Activated CD4-positive, alpha-beta T cell treated with anti-CD3 and anti-CD28 coated beads, Interleukin-2, amount 10 ng/mL, durations not matched to agents 7 days and 5 days (primary cell): ENCODE measurements around the gene GLB1L2. TPM values are rescaled to one million over a fixed set of nuclear protein-coding genes. Genes with fewer than 3 reads are reported as not detected.
A peak's percentile ranks its signal among the peaks of the same experiment; 100 is the strongest.
"Not testable (repeated sequence)": the region's sequence is repeated elsewhere in the genome, so short reads cannot be mapped to it uniquely, and the experiment has no call there.

Experiments
- CTCF ChIA-PET: fragments of 350-600 bp; sonication (Branson Sonifier 250); formaldehyde crosslinking; loops from one replicate; lab custom pipeline; 2021; ENCODE audit warnings: antibody characterized with exemption; lab: Charles Lee
- POLR2A ChIA-PET: fragments of 350-600 bp; sonication (Branson Sonifier 250); formaldehyde crosslinking; loops from one replicate; lab custom pipeline; 2021; ENCODE audit warnings: antibody characterized with exemption; lab: Charles Lee
- DNase-seq: peaks from one replicate; pipeline ENCODE4 v3.0.0-alpha.2; 2020
- H3K27ac Mint-ChIP-seq: one replicate; pipeline ENCODE4 v1.8.0; 2021; ENCODE audit warnings: mild to moderate bottlenecking, moderate library complexity, mixed read lengths
- H3K27me3 Mint-ChIP-seq: one replicate; pipeline ENCODE4 v1.8.0; 2021; ENCODE audit warnings: mixed read lengths
- H3K36me3 Mint-ChIP-seq: one replicate; pipeline ENCODE4 v1.8.0; 2021; ENCODE audit warnings: low read depth, mixed read lengths
- H3K4me1 Mint-ChIP-seq: one replicate; pipeline ENCODE4 v1.8.0; 2021; ENCODE audit warnings: mixed read lengths
- H3K4me3 Mint-ChIP-seq: one replicate; pipeline ENCODE4 v1.8.0; 2021; ENCODE audit warnings: mild to moderate bottlenecking, moderate library complexity, mixed read lengths
- H3K9me3 Mint-ChIP-seq: one replicate; pipeline ENCODE4 v1.8.0; 2021; ENCODE audit warnings: mixed read lengths
- total RNA-seq, 2 experiments: library from RNA; stranded (reverse); gene quantifications; one replicate each; pipeline ENCODE4 v1.2.3, GENCODE V29; 2021

GLB1L2 gene, protein sequence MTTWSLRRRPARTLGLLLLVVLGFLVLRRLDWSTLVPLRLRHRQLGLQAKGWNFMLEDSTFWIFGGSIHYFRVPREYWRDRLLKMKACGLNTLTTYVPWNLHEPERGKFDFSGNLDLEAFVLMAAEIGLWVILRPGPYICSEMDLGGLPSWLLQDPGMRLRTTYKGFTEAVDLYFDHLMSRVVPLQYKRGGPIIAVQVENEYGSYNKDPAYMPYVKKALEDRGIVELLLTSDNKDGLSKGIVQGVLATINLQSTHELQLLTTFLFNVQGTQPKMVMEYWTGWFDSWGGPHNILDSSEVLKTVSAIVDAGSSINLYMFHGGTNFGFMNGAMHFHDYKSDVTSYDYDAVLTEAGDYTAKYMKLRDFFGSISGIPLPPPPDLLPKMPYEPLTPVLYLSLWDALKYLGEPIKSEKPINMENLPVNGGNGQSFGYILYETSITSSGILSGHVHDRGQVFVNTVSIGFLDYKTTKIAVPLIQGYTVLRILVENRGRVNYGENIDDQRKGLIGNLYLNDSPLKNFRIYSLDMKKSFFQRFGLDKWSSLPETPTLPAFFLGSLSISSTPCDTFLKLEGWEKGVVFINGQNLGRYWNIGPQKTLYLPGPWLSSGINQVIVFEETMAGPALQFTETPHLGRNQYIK
- 1 to 10 TPM; 1.6 to 2.4 TPM for total RNA-seq

DNA sequence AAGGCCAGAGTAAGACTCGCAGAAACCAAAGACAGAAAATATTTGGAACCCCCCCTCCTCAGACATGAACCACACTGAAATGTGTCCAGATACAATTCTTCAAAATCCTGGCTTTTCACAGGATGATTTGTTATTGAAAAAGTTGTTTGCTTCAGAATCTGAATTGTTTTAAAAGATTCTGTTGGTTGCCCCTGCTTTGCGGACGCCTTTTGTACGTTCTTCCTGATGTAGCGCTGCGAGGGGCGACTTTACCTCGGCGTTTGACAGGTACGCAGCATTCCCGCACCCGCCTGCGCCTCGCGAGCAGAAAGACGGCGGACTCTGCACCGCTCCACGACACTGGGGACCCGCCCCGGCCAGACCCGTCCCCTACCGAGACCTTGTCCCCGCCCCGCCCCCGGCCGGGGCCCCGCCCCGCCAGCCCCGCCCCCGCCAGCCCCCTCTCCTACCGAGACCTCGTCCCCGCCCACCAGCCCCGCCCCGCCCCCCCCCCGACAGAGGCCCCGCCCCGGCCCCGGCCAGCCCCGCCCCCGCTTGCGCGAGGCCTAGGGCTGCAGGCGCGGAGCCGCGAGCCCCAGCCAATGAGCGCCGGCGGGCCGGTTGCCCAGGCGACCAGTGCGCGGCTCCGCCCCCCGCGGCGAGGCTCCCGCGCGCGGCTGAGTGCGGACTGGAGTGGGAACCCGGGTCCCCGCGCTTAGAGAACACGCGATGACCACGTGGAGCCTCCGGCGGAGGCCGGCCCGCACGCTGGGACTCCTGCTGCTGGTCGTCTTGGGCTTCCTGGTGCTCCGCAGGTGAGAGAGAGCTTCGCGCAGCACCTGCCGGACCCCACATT is at the start of gene GLB1L2:
TSS of gene GLB1L2 (plus strand) at position 635 of the 835 bp plus-strand sequence. CDS start at position 709, 74 bp downstream.
- Mint-ChIP-seq H3K27me3 (peaks cover 37% of the 10 kb centered on the region), H3K9me3 (no peaks in the 10 kb centered on the region), H3K36me3 (no peaks in the 10 kb centered on the region), H3K4me3 (peak within 1 kb of the TSS; percentile 78), H3K4me1 (peaks cover 12% of the 10 kb centered on the region), H3K27ac (no peak within 1 kb of the TSS)
- peak; percentile 80 for DNase-seq
- CTCF ChIA-PET: no interaction called here
- POLR2A ChIA-PET: no interaction called here

DNA sequence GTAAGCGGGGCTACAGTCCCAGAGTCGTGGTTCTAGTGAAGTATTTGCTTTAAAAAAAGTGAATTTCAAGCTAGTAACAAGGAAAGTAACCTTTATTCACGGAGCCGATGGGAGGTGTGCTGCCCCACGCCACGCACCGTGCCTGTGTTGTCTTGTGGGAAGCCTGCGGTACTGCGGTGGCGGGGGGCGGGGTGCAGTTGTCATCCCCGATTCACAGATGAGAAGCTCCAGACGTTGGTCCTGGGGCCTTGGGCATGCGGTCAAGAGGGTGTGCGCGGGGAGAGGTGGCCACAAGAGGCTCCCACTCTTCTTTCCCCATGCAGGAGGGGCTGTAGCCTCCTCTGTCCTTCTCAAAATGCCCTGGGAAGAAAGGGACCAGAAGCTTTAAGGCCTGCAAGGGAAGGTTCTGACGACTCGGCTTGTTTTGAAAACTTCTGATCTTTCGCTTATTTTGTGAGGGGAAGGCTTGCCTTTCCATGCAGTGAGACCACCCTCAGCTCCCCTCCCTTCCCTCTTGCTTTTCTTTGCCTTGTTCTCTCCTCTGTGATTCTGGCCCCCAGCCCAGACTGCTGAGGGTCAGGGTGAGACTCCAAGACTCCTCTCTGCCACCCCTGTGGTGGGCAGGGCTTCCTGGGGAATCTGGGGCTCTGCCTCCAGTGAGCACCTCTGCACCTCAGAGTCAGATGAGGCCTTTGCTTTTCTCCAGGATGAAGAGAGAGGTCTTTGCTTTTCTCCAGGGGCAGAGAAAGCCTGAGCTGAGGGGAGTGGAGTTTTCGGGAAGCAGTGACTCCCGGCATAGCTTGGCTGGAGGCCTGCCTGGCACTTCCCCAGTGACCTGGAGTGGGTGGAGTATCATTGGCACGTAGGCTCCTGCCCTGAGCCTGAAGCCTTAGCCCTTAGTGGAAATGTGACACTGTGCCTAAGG is 49.4 kb upstream of the GLB1L2 start:
- no peaks in the 10 kb centered on the region for H3K9me3 Mint-ChIP-seq
- H3K27me3 Mint-ChIP-seq: no peaks in the 10 kb centered on the region
- CTCF ChIA-PET: interaction anchor here (0.8 kb wide), 1 partner anchor 9 kb away, joined by 3 read pairs; no protein-coding TSS in a partner anchor
- POLR2A ChIA-PET: interaction anchor here (0.6 kb wide), 1 partner anchor 1610 kb away, joined by 3 read pairs; no protein-coding TSS in a partner anchor
- H3K36me3 Mint-ChIP-seq: peaks cover 15% of the 10 kb centered on the region
- no peak overlapping the region for H3K27ac Mint-ChIP-seq
- peaks cover 4% of the 10 kb centered on the region for H3K4me1 Mint-ChIP-seq
- DNase-seq: no peak
- no peak overlapping the region for H3K4me3 Mint-ChIP-seq

DNA sequence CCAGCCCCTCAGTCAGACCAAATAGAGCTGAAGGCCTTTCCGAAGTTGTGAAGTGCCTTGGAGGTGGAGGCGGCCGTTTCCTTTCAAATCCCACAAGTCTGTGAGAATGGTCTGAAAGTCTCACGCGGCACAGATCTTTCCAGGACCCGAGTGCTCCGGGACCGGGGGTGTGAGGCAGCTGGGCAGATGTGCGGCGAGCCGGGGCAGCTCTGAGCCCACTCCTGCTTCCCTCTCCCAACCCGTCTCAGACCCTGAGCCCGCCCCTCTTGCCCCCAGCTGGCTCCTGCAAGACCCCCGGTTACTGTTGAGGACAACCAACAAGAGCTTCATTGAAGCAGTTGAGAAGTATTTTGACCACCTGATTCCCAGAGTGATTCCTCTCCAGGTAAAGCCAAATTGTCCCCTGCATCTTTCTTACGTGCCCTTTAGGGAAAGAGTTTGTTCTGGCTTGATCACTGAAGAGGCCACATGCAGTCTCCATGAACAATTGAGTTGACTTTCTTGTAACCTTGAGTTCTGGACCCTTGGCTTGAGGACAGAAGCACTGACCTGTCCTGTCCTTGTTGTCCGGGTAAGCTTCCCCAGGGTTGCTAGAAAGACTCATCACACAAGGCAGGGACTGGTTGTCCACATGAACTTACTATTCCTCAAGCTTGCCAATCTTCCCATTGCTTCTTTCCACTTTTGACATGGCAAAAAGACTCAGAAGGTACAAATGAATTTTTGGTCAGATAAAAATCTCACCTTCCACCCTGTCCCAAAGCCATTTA is 48.1 kb upstream of the GLB1L2 start:
- H3K27me3 Mint-ChIP-seq: no peaks in the 10 kb centered on the region
- H3K9me3 Mint-ChIP-seq: no peaks in the 10 kb centered on the region
- CTCF ChIA-PET: interaction anchor here (0.6 kb wide), 1 partner anchor 95 kb away, joined by 3 read pairs; no protein-coding TSS in a partner anchor
- peaks cover 7% of the 10 kb centered on the region for H3K36me3 Mint-ChIP-seq
- peaks cover 3% of the 10 kb centered on the region for H3K4me1 Mint-ChIP-seq
- H3K4me3 Mint-ChIP-seq: no peak overlapping the region
- POLR2A ChIA-PET: no interaction called here
- no peak overlapping the region for H3K27ac Mint-ChIP-seq
- DNase-seq: no peak

DNA sequence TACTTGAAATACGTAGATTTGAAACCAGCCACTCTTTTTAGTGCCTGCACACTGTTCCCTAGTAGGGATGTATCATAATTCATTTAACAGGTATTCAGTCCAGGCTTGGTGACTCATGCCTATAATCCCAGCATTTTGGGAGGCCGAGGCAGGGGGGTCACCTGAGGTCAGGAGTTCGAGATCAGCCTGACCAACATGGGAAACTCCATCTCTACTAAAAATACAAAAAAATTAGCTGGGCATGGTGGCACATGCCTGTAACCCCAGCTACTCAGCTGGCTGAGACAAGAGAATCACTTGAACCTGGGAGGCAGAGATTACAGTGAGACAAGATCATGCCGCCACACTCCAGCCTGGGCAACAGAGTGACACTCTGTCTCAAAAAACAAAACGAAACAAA is 47.4 kb upstream of the GLB1L2 start:
- H3K4me1 Mint-ChIP-seq, H3K27ac Mint-ChIP-seq: not testable (repeated sequence)

DNA sequence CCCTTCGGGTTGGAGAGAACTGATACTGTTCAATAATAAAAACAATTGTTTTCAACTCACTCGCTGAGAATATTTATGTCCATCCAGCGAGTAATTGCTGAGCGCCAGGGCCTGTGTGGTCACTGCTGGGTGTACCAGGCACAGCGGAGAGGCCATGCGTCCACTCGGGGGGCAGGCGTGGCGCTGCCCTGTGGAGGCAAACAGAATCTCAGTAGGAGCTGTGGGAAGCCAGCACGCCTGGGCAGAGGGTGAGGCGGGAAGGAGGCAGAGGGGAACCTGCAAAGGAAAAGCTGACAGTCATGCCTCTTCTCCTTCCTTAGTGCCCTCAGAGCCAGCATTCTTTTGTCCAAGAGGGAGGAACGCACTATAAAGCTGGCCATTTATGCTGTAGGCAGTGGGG is 44.2 kb upstream of the GLB1L2 start:
- H3K4me1 Mint-ChIP-seq: no peaks in the 10 kb centered on the region
- ChIA-PET CTCF (interaction anchor here (4.3 kb wide), 1 partner anchor 11 kb away, joined by 15 read pairs; the partner anchor contains the start of gene GLB1L3), POLR2A (no interaction called here)
- H3K27ac Mint-ChIP-seq: no peak overlapping the region
- H3K27me3 Mint-ChIP-seq: no peaks in the 10 kb centered on the region
- no peak overlapping the region for H3K4me3 Mint-ChIP-seq
- H3K36me3 Mint-ChIP-seq: peaks cover 3% of the 10 kb centered on the region
- no peak for DNase-seq
- no peaks in the 10 kb centered on the region for H3K9me3 Mint-ChIP-seq

More for the DNA sequence above, 47.4 kb upstream of the GLB1L2 start:
- POLR2A ChIA-PET, DNase-seq, CTCF ChIA-PET, H3K36me3 Mint-ChIP-seq, H3K4me3 Mint-ChIP-seq, H3K9me3 Mint-ChIP-seq, H3K27me3 Mint-ChIP-seq: not testable (repeated sequence)

DNA sequence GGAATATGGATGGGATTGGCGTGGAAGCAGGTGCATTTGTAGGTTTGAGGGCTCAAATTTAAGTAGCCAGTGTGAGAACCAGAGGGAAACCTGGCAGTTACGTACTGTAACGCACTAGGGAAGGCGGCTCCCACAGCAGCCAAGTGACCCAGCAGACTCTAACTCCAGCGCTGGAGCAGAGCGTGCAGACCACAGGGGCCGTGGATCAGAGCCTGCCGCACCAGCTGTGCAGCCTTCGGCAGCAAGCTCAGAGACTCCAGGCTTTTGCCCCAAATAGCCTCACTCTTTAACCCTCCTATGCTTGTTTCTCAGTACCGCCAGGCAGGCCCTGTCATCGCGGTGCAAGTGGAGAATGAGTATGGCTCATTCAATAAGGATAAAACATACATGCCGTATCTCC is 43.3 kb upstream of the GLB1L2 start:
- ChIA-PET CTCF (interaction anchor here (4.3 kb wide), 1 partner anchor 12 kb away, joined by 15 read pairs; the partner anchor contains the start of gene GLB1L3), POLR2A (no interaction called here)
- Mint-ChIP-seq H3K9me3 (no peaks in the 10 kb centered on the region), H3K36me3 (peaks cover 3% of the 10 kb centered on the region), H3K27ac (no peak overlapping the region), H3K27me3 (no peaks in the 10 kb centered on the region), H3K4me1 (no peaks in the 10 kb centered on the region), H3K4me3 (no peak overlapping the region)
- DNase-seq: no peak

DNA sequence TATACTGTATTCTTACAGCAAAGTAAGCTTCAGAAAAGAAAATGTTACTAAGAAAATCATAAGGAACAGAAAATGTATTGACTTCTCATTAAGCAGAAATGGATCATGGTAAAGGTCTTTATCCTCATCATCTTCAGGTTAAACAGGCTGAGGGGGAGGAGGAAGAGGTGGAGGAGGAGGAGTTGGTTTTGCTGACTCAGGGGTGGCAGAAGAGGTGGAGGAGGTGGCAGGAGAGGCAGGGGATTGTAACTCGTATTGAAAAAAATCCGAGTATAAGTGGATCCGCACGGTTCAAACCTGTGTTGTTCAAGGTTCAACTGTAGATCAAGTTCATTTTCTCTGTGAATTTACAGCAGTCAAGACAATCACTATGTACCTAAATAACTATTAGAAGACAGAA is 42.6 kb upstream of the GLB1L2 start:
- Mint-ChIP-seq H3K4me3 (no peak overlapping the region), H3K27me3 (no peaks in the 10 kb centered on the region), H3K27ac (no peak overlapping the region), H3K9me3 (no peaks in the 10 kb centered on the region), H3K36me3 (peaks cover under 1% of the 10 kb centered on the region), H3K4me1 (no peaks in the 10 kb centered on the region)
- ChIA-PET CTCF (interaction anchor here (4.3 kb wide), 1 partner anchor 13 kb away, joined by 15 read pairs; the partner anchor contains the start of gene GLB1L3), POLR2A (no interaction called here)
- no peak for DNase-seq

DNA sequence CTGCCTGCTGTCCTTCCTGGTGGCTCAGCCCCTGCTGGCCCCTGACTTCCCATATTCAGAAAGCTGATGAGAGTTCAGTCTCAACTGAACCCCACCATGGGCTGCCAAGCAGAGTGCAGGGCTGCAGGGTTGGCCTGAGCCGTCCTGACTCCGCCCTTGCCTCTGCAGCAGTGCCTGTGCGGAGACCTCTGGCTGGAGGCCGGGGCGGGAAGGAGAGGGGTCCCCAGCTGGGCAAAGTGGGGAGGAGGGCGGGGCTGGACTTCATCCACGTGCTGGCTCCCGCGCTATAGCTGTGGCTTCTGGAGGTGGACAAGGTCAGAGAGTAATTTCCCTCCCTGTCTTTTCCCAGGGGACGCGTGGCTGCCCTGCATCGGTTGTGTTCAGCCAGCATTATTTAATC is 42.0 kb upstream of the GLB1L2 start:
- H3K27ac Mint-ChIP-seq: no peak overlapping the region
- CTCF ChIA-PET: interaction anchor here (1.1 kb wide), 1 partner anchor 12 kb away, joined by 3 read pairs; no protein-coding TSS in a partner anchor
- no peaks in the 10 kb centered on the region for H3K4me1 Mint-ChIP-seq
- H3K36me3 Mint-ChIP-seq: no peaks in the 10 kb centered on the region
- H3K27me3 Mint-ChIP-seq: no peaks in the 10 kb centered on the region
- no peak overlapping the region for H3K4me3 Mint-ChIP-seq
- H3K9me3 Mint-ChIP-seq: no peaks in the 10 kb centered on the region
- DNase-seq: no peak
- POLR2A ChIA-PET: no interaction called here

DNA sequence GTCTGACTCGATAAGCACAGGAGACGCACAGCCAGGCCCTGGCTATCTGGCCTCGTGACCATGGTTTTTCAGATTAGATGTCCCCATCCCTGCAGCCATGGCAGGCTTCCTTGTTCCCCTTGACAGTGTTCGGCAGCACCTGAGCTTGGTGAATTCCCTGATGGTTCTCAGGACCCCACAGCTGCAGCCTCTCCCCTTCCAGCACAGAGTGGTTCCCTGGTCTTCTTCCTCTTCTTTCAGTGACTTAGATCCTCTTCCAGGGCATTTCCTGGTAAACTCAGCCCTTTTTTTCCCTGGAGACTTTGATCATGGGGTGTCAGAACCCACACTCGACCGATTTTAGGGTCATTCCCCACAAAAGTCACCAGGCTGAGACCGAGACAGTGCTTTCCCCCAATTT is 41.1 kb upstream of the GLB1L2 start:
- POLR2A ChIA-PET: no interaction called here
- Mint-ChIP-seq H3K4me3 (no peak overlapping the region), H3K4me1 (no peaks in the 10 kb centered on the region), H3K27me3 (no peaks in the 10 kb centered on the region), H3K36me3 (peaks cover under 1% of the 10 kb centered on the region), H3K9me3 (no peaks in the 10 kb centered on the region), H3K27ac (no peak overlapping the region)
- DNase-seq: no peak
- CTCF ChIA-PET: interaction anchor here (0.8 to 1.3 kb wide), 3 partner anchors 10 to 13 kb away, joined by 3 to 7 read pairs (median 3); no protein-coding TSS in a partner anchor

DNA sequence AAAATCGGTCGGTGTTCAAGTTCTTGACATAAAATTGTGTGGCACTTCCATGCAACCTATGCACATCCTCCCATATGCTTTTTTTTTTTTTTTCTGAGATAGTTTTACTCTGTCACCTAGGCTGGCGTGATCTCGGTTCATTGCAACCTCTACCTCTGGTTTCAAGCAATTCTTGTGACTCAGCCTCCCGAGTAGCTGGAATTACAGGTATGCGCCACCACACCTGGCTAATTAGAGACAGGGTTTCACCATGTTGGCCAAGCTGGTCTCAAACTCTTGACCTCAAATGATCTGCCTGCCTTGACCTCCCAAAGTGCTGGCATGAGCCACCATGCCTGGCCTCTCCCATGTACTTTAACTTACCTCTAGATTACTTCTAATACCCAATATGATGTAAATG is 40.6 kb upstream of the GLB1L2 start:
- Mint-ChIP-seq H3K4me3 (no peak overlapping the region), H3K36me3 (peaks cover 2% of the 10 kb centered on the region), H3K9me3 (no peaks in the 10 kb centered on the region), H3K27ac (no peak overlapping the region), H3K4me1 (no peaks in the 10 kb centered on the region), H3K27me3 (no peaks in the 10 kb centered on the region)
- DNase-seq: no peak
- POLR2A ChIA-PET: no interaction called here
- CTCF ChIA-PET: interaction anchor here (0.8 to 1.3 kb wide), 2 partner anchors 10 to 14 kb away, joined by 3 to 7 read pairs; no protein-coding TSS in a partner anchor

DNA sequence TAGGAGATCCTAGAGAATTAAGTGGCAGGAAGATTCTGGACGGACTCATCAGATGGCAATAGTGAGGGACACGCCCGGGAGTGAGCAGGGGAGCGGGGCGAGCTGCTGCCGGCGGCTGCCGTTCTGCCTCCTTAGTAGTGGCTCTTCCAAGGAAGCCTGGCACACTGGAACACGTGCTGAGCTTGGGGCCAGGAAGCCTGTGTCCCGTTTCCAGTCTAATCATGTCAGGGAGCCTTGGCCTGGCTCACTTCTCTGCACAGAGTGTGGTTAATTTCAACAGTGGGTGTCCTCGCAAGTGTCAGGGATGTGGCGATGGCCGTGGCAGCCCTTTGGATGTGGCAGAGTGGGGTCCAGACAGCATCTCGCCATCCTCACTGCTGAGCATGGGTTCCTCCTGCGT is 39.1 kb upstream of the GLB1L2 start:
- H3K9me3 Mint-ChIP-seq: no peaks in the 10 kb centered on the region
- no peaks in the 10 kb centered on the region for H3K4me1 Mint-ChIP-seq
- no peak overlapping the region for H3K4me3 Mint-ChIP-seq
- CTCF ChIA-PET: interaction anchor here (2.1 kb wide), 1 partner anchor 16 kb away, joined by 11 read pairs; the partner anchor contains the start of gene GLB1L3
- H3K36me3 Mint-ChIP-seq: peaks cover 2% of the 10 kb centered on the region
- POLR2A ChIA-PET: no interaction called here
- no peaks in the 10 kb centered on the region for H3K27me3 Mint-ChIP-seq
- DNase-seq: no peak
- H3K27ac Mint-ChIP-seq: no peak overlapping the region
